Esophagus squamous epithelium (tissue), 4 donors: ENCODE measurements around the gene MUSTN1.

Experiments used
- CTCF ChIP-seq, 6 experiments: fragments of 450-650 bp in 4 of 6; fragments of 200-600 bp in 2 of 6; sonication (generic) in 2 of 6; IDR thresholded peaks; one replicate each; pipeline ENCODE4 v1.5.1; 2016 to 2019; ENCODE audit warnings: antibody characterized with exemption in 6 of 6, mild to moderate bottlenecking in 4 of 6, moderate library complexity in 4 of 6
- POLR2A ChIP-seq, 4 donors: fragments of 450-650 bp; IDR thresholded peaks; one replicate each; pipeline ENCODE4 v1.6.1; 2017; ENCODE audit warnings: antibody characterized with exemption in 4 of 4, mild to moderate bottlenecking in 4 of 4, moderate library complexity in 3 of 4

GRCh38 chr3:52798978-52799476, 35.8 kb downstream of the MUSTN1 start:
- TF ChIP-seq CTCF (IDR thresholded peaks at IDR 0.05) (peak in 4 of 6 experiments; percentile 9 to 49 (median 28)), POLR2A (IDR thresholded peaks at IDR 0.05) (no peak)
